ENCODE measurements around the gene SPSB4.

GRCh38 chr3:141191097-141191749 is 140.1 kb downstream of the SPSB4 start:
- TF ChIP-seq ZNF592 (IDR thresholded peaks at IDR 0.05) = no peak
- no peak for TF ChIP-seq BCL3 (IDR thresholded peaks at IDR 0.05; ENCODE audit: borderline replicate concordance, insufficient read depth, low read depth, low read length, poor library complexity, severe bottlenecking)
- no peak for TF ChIP-seq SREBF2 (IDR thresholded peaks at IDR 0.05; ENCODE audit: low read length)
- TF ChIP-seq CTCF (IDR thresholded peaks at IDR 0.05 in 2 of 3, conservative IDR thresholded peaks at IDR 0.05 in 1 of 3; ENCODE audit: control insufficient read depth in 2 of 3, extremely low read depth in 1 of 3, insufficient read depth in 1 of 3, low read depth in 3 of 3, low read length in 3 of 3) = no peak
- TF ChIP-seq SIX5 (IDR thresholded peaks at IDR 0.05; ENCODE audit: low read depth, low read length, severe bottlenecking) = no peak

All from GM12878 (cell line).